Stomach (tissue), 9 donors: ENCODE measurements around the gene SERTAD2. TPM values are rescaled to one million over a fixed set of nuclear protein-coding genes. Genes with fewer than 3 reads are reported as not detected.

ENCODE experiments used
- DNase-seq, 2 donors: peaks; one replicate each; pipeline versions ENCODE4 v3.0.0 to v3.0.0-alpha.2; 2013 to 2019
- H3K27ac ChIP-seq, 5 donors: fragments of 200-600 bp in 4 of 5; sonication (generic) in 4 of 5; one replicate each; pipeline ENCODE4 v1.5.1; 2013 to 2019; ENCODE audit warnings: mild to moderate bottlenecking in 1 of 5, moderate library complexity in 1 of 5
- H3K27me3 ChIP-seq, 3 donors: fragments of 200-600 bp; sonication (generic); one replicate each; pipeline ENCODE4 v1.5.1; 2017 to 2019; ENCODE audit warnings: mixed run types in 1 of 3
- H3K36me3 ChIP-seq, 4 donors: fragments of 200-600 bp; sonication (generic); 1 replicate in 3 of 4; 2 replicates in 1 of 4; pipeline ENCODE4 v1.5.1; 2016 to 2019
- H3K4me1 ChIP-seq, 4 donors: fragments of 200-600 bp; sonication (generic); one replicate each; pipeline ENCODE4 v1.5.1; 2016 to 2019
- H3K4me3 ChIP-seq, 4 donors: fragments of 200-600 bp; sonication (generic) in 3 of 4; one replicate each; pipeline ENCODE4 v1.5.1; 2016 to 2019; ENCODE audit warnings: mild to moderate bottlenecking in 1 of 4
- H3K9me3 ChIP-seq, 4 donors: fragments of 200-600 bp; sonication (generic); one replicate each; pipeline ENCODE4 v1.5.1; 2016 to 2019
- EP300 ChIP-seq: sonication (generic); formaldehyde crosslinking; IDR thresholded peaks from one replicate; pipeline ENCODE4 v1.6.1; 2017; ENCODE audit warnings: antibody characterized with exemption
- POLR2A ChIP-seq, 4 donors: fragments of 450-650 bp; IDR thresholded peaks; one replicate each; pipeline ENCODE4 v1.6.1; 2016; ENCODE audit warnings: antibody characterized with exemption in 4 of 4, control low read depth in 2 of 4, mild to moderate bottlenecking in 1 of 4, moderate library complexity in 1 of 4
- POLR2AphosphoS5 ChIP-seq, 3 donors: sonication (generic); formaldehyde crosslinking; IDR thresholded peaks; one replicate each; pipeline ENCODE4 v1.6.1; 2016; ENCODE audit warnings: antibody characterized with exemption in 3 of 3
- WGBS, 5 donors: extraction: QIAGEN DNeasy Blood & Tissue Kit in 3 of 5; methylation state at CpG; one replicate each; pipeline versions ENCODE4 v1.1.5 to v1.1.7; 2013 to 2018; 5-methylcytosine and 5-hydroxymethylcytosine counted together
- intact Hi-C: fragments of 100-400 bp; cut with DNase I; formaldehyde crosslinking; loops from one replicate; pipeline ENCODE4 v1.15.1; 2023; ENCODE audit warnings: low total_unique reads
- polyA plus RNA-seq, 3 donors: library from polyadenylated mRNA; stranded (reverse); fragments of 200-250 nt; gene quantifications; one replicate each; pipeline ENCODE4 v1.2.3, GENCODE V29; 2013
- total RNA-seq, 5 donors: library from RNA; depleted of rRNA; stranded (reverse); fragments of >200 nt; gene quantifications; one replicate each; pipeline versions ENCODE4 v1.1.0 to v1.2.3, GENCODE V29; 2014 to 2016
- TF ChIP-seq, protein P1 (sequence below), 7 experiments: fragments of 450-650 bp in 4 of 7; fragments of 200-600 bp in 3 of 7; sonication (generic) in 3 of 7; IDR thresholded peaks; one replicate each; pipeline ENCODE4 v1.5.1; 2016 to 2019; ENCODE audit warnings: antibody characterized with exemption in 7 of 7, control low read depth in 2 of 7, mild to moderate bottlenecking in 1 of 7
- donor health status: healthy with polysubstance abuse.
- donor health status: Bipolar disorder and iron deficiency.
- donor health status: healthy.

Gene SERTAD2
- total and polyA plus RNA-seq, 8 donors: 2.0 to 11.9 (median 6.4) TPM

DNA sequence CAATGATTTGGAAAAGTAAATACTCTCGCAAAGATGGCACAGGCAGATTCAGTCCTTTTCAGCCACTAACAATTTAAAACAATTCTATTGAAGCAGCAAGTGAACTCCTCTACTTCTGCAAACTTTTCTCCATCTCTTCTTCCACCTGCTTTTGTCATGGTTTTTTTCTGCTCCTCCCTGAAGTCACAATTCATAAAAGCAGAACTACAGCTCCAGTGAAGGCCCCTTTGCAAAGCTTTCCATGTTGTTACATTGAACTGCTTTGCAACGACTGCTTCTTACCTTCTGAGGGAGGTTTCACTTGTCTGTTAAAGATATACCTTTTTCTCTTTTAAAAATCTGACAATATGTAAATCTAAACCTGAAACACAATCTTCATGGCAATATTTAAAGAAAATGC is 3.7 kb upstream of the SERTAD2 start:
- Histone ChIP-seq H3K36me3 (no peaks in the 10 kb centered on the region), H3K27me3 (no peaks in the 10 kb centered on the region), H3K9me3 (no peaks in the 10 kb centered on the region), H3K27ac (peak overlapping the region in 1 of 5 donors; percentile 11), H3K4me1 (peaks cover 0 to 17% (median 15%) of the 10 kb centered on the region in 4 donors), H3K4me3 (no peak overlapping the region)
- no peak for DNase-seq
- TF ChIP-seq EP300 (no peak), POLR2AphosphoS5 (IDR thresholded peaks at IDR 0.05) (no peak), POLR2A (IDR thresholded peaks at IDR 0.05) (no peak)
- TF ChIP-seq, protein P1, sequence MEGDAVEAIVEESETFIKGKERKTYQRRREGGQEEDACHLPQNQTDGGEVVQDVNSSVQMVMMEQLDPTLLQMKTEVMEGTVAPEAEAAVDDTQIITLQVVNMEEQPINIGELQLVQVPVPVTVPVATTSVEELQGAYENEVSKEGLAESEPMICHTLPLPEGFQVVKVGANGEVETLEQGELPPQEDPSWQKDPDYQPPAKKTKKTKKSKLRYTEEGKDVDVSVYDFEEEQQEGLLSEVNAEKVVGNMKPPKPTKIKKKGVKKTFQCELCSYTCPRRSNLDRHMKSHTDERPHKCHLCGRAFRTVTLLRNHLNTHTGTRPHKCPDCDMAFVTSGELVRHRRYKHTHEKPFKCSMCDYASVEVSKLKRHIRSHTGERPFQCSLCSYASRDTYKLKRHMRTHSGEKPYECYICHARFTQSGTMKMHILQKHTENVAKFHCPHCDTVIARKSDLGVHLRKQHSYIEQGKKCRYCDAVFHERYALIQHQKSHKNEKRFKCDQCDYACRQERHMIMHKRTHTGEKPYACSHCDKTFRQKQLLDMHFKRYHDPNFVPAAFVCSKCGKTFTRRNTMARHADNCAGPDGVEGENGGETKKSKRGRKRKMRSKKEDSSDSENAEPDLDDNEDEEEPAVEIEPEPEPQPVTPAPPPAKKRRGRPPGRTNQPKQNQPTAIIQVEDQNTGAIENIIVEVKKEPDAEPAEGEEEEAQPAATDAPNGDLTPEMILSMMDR (IDR thresholded peaks at IDR 0.05): no peak
- intact Hi-C loops: no loop called here
- 83 to 92% (median 90%) methylated on average over 2 of the region's 2 CpGs for WGBS, 5 donors

- Histone ChIP-seq H3K4me1 (peaks cover 8 to 28% (median 20%) of the 10 kb centered on the region in 4 donors), H3K4me3 (no peak overlapping the region), H3K36me3 (no peaks in the 10 kb centered on the region), H3K27ac (no peak overlapping the region), H3K9me3 (no peaks in the 10 kb centered on the region), H3K27me3 (no peaks in the 10 kb centered on the region)
- 87 to 98% (median 95%) methylated on average over 2 of the region's 2 CpGs for WGBS, 5 donors
- TF ChIP-seq POLR2AphosphoS5 (IDR thresholded peaks at IDR 0.05) (no peak), POLR2A (IDR thresholded peaks at IDR 0.05) (no peak)
- TF ChIP-seq, protein P1 (IDR thresholded peaks at IDR 0.05): no peak
- no peak for DNase-seq
- intact Hi-C loops: no loop called here
Observed at GRCh38 chr2:64656379-64656778, 2.7 kb upstream of the SERTAD2 start.

DNA sequence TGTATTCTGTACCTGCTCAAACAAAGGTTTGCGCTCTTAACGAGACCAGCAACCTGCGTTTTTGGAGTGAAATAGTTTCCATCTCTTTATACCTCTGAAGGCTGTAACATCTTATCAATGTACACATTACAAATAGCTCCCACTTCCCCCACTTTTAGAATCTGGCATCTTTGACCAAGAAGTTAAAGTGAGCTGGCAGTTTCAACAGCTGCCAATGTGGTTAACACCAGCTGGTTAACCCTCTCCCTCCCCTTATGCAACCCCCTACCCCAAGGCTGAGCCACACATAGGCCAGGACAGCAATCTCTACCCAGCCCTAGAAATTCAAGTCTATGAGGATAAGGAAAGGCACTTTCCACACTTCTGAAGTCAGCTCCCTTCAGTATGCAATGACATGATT is 2.2 kb upstream of the SERTAD2 start:
- Histone ChIP-seq H3K36me3 (no peaks in the 10 kb centered on the region), H3K9me3 (no peaks in the 10 kb centered on the region), H3K27me3 (no peaks in the 10 kb centered on the region), H3K4me1 (peaks cover 12 to 33% (median 23%) of the 10 kb centered on the region in 4 donors), H3K27ac (peak overlapping the region in 1 of 5 donors; percentile 15), H3K4me3 (no peak overlapping the region)
- 32 to 56% (median 46%) methylated on average over 3 of the region's 3 CpGs for WGBS, 5 donors
- DNase-seq: no peak
- TF ChIP-seq POLR2A (IDR thresholded peaks at IDR 0.05): no peak
- TF ChIP-seq POLR2AphosphoS5 (IDR thresholded peaks at IDR 0.05): no peak
- TF ChIP-seq, protein P1 (IDR thresholded peaks at IDR 0.05): no peak
- TF ChIP-seq EP300: no peak
- intact Hi-C loops: no loop called here

DNA sequence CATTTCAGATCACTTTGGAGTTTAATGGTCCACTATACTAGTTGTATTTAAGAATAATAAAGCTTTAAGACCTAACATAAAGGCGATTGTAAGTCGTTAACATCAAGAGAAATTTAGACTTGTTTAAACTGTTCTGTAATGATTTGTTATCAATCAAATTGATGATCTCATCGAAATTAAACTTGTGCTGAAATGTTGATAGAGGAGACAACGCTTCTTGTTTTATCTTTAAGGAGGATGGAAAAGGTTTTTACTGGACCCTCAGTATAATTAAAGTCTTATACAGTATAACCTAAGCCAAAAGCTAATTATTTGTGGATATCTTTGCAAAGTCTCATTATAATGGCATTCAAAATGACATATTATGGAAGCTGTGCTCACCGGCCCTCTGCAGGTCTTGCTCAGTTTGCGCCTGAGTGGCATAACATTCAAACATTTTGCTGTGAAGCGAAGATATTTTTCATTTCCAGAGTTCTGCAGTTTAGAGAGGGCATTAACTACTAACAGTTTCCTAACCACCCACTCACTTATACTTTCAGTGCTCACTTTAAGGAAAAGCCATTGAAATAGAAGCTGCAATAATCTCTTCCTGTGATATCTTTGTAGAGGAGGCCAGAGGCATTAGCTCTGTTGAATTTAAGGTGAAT is 1.4 kb upstream of the SERTAD2 start:
- Histone ChIP-seq H3K4me3 (peak overlapping the region; percentile 73 to 89 (median 84)), H3K9me3 (no peaks in the 10 kb centered on the region), H3K27ac (peak overlapping the region in 4 of 5 donors; percentile 95 to 100 (median 100)), H3K27me3 (no peaks in the 10 kb centered on the region), H3K4me1 (peaks cover 19 to 40% (median 30%) of the 10 kb centered on the region in 4 donors), H3K36me3 (no peaks in the 10 kb centered on the region)
- 29 to 48% (median 36%) methylated on average over 7 of the region's 7 CpGs for WGBS, 5 donors
- DNase-seq: peak in 1 of 2 donors; percentile 53
- intact Hi-C loops: no loop called here
- TF ChIP-seq POLR2A (IDR thresholded peaks at IDR 0.05) (no peak), POLR2AphosphoS5 (IDR thresholded peaks at IDR 0.05) (no peak), EP300 (no peak)
- TF ChIP-seq, protein P1 (IDR thresholded peaks at IDR 0.05): no peak
